Measurements from ENCODE around the gene SLC37A1.

Gene SLC37A1

GRCh38 chr21:42547906-42548365 lies 34.3 kb downstream of the SLC37A1 start:
- Histone ChIP-seq H3K27me3 (replicated peaks) (no peaks in the 10 kb centered on the region), H3K27ac (no peak overlapping the region), H3K36me3 (replicated peaks) (no peaks in the 10 kb centered on the region), H3K4me3 (ENCODE audit: low read depth, low read length) (no peak overlapping the region)
- in situ Hi-C loops (cut with HindIII; ENCODE audit: low pct_ligation_motif_present, low sequenced_read_pairs), result no loop called here
- no peak for TF ChIP-seq CTCF (IDR thresholded peaks at IDR 0.05; ENCODE audit: low read depth, low read length, missing control alignments)
- DNase-seq, result no peak

- no peak for DNase-seq
- H3K4me3 ChIP-seq (ENCODE audit: low read depth, low read length), result no peak overlapping the region
- no peak for TF ChIP-seq CTCF (IDR thresholded peaks at IDR 0.05; ENCODE audit: low read depth, low read length, missing control alignments)
- no peaks in the 10 kb centered on the region for H3K27me3 ChIP-seq (replicated peaks)
- no peak overlapping the region for H3K27ac ChIP-seq
- no peaks in the 10 kb centered on the region for H3K36me3 ChIP-seq (replicated peaks)
- in situ Hi-C loops (cut with HindIII; ENCODE audit: low pct_ligation_motif_present, low sequenced_read_pairs), result no loop called here
Observed at GRCh38 chr21:42548687-42549406, 35.2 kb downstream of the SLC37A1 start.

- no peak for TF ChIP-seq CTCF (IDR thresholded peaks at IDR 0.05; ENCODE audit: low read depth, low read length, missing control alignments)
Observed at GRCh38 chr21:42550817-42551216, 37.2 kb downstream of the SLC37A1 start.

GRCh38 chr21:42552407-42553336 lies 39.0 kb downstream of the SLC37A1 start:
- Histone ChIP-seq H3K36me3 (replicated peaks) (no peaks in the 10 kb centered on the region), H3K27ac (no peak overlapping the region), H3K27me3 (replicated peaks) (no peaks in the 10 kb centered on the region), H3K4me3 (ENCODE audit: low read depth, low read length) (no peak overlapping the region)
- in situ Hi-C loops (cut with HindIII; ENCODE audit: low pct_ligation_motif_present, low sequenced_read_pairs), result no loop called here
- no peak for DNase-seq
- no peak for TF ChIP-seq CTCF (IDR thresholded peaks at IDR 0.05; ENCODE audit: low read depth, low read length, missing control alignments)

More at GRCh38 chr21:42550817-42551216, 37.2 kb downstream of the SLC37A1 start:
- Histone ChIP-seq H3K27me3 (replicated peaks) (no peaks in the 10 kb centered on the region), H3K36me3 (replicated peaks) (no peaks in the 10 kb centered on the region), H3K4me3 (ENCODE audit: low read depth, low read length) (no peak overlapping the region), H3K27ac (no peak overlapping the region)
- no peak for DNase-seq
- in situ Hi-C loops (cut with HindIII; ENCODE audit: low pct_ligation_motif_present, low sequenced_read_pairs), result no loop called here

- H3K27me3 ChIP-seq (replicated peaks), result no peaks in the 10 kb centered on the region
- no peak overlapping the region for H3K27ac ChIP-seq
- no peak for TF ChIP-seq CTCF (IDR thresholded peaks at IDR 0.05; ENCODE audit: low read depth, low read length, missing control alignments)
- H3K4me3 ChIP-seq (ENCODE audit: low read depth, low read length), result no peak overlapping the region
- no peak for DNase-seq
- H3K36me3 ChIP-seq (replicated peaks), result no peaks in the 10 kb centered on the region
- in situ Hi-C loops (cut with HindIII; ENCODE audit: low pct_ligation_motif_present, low sequenced_read_pairs), result no loop called here
Observed at GRCh38 chr21:42553435-42553834, 39.8 kb downstream of the SLC37A1 start.

All from brain microvascular endothelial cell (primary cell).